Tibial artery (tissue), 4 donors: ENCODE results near the gene SLC39A11.

ENCODE experiments used
- DNase-seq, 2 donors: peaks; one replicate each; pipeline ENCODE4 v3.0.0-alpha.2; 2019
- H3K27ac ChIP-seq, 2 donors: fragments of 200-600 bp; sonication (generic) in 1 of 2; 1 replicate in 1 of 2; 2 replicates in 1 of 2; pipeline ENCODE4 v1.5.1; 2018 to 2019; ENCODE audit warnings: mild to moderate bottlenecking in 1 of 2
- H3K27me3 ChIP-seq, 2 donors: fragments of 200-600 bp; sonication (generic) in 1 of 2; one replicate each; pipeline versions ENCODE4 v1.5.1 to v1.6.0; 2016 to 2019
- H3K36me3 ChIP-seq, 3 donors: fragments of 200-600 bp; sonication (generic) in 2 of 3; one replicate each; pipeline ENCODE4 v1.5.1; 2016 to 2019; ENCODE audit warnings: mild to moderate bottlenecking in 2 of 3
- H3K4me1 ChIP-seq, 4 donors: fragments of 200-600 bp; sonication (generic) in 2 of 4; 1 replicate in 3 of 4; 2 replicates in 1 of 4; pipeline ENCODE4 v1.5.1; 2016 to 2019
- H3K4me3 ChIP-seq, 2 donors: fragments of 200-600 bp; sonication (generic) in 1 of 2; 1 replicate in 1 of 2; 2 replicates in 1 of 2; pipeline ENCODE4 v1.5.1; 2018 to 2019; ENCODE audit warnings: mild to moderate bottlenecking in 2 of 2
- H3K9me3 ChIP-seq, 3 donors: fragments of 200-600 bp; sonication (generic) in 1 of 3; one replicate each; pipeline ENCODE4 v1.5.1; 2016 to 2019
- CTCF ChIP-seq, 2 experiments: fragments of 200-600 bp in 1 of 2; fragments of 450-650 bp in 1 of 2; IDR thresholded peaks; one replicate each; pipeline ENCODE4 v1.5.1; 2017 to 2019; ENCODE audit warnings: antibody characterized with exemption in 2 of 2, mild to moderate bottlenecking in 1 of 2, moderate library complexity in 1 of 2
- intact Hi-C: fragments of 100-400 bp; cut with DNase I; formaldehyde crosslinking; loops from one replicate; pipeline ENCODE4 v1.15.0; 2023; ENCODE audit warnings: low total_unique reads

The SLC39A11 gene

DNA sequence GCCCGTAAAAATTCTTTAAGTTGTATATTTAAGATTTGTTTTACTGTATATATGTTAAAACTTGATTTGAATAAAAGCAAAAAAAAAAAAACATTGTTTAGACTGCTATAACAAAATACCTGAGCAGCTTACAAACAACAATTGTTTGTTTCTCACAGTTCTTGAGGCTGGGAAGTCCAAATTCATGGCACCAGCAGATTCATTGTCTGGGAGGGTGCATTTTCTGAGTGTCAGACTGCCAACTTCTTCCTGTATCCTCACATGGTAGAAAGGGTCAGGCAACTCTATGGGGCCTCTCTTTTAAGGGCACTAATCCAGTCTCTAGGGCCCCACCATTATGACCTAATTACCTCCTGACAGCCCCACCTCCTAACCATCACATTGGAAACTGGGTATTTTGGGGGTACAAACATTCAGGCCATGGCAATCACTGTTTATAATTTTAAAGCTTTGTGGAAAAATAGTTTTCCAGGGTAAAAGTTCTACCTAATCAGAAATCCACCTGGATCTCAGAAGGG is 281.4 kb downstream of the SLC39A11 start:
- Histone ChIP-seq H3K4me3 (no peak overlapping the region), H3K27ac (no peak overlapping the region), H3K4me1 (no peaks in the 10 kb centered on the region), H3K9me3 (peaks cover 0 to 11% (median 8%) of the 10 kb centered on the region in 3 donors), H3K36me3 (peaks cover 12 to 26% (median 22%) of the 10 kb centered on the region in 3 donors), H3K27me3 (no peaks in the 10 kb centered on the region)
- DNase-seq = no peak
- intact Hi-C loops = no loop called here
- no peak for TF ChIP-seq CTCF (IDR thresholded peaks at IDR 0.05)

DNA sequence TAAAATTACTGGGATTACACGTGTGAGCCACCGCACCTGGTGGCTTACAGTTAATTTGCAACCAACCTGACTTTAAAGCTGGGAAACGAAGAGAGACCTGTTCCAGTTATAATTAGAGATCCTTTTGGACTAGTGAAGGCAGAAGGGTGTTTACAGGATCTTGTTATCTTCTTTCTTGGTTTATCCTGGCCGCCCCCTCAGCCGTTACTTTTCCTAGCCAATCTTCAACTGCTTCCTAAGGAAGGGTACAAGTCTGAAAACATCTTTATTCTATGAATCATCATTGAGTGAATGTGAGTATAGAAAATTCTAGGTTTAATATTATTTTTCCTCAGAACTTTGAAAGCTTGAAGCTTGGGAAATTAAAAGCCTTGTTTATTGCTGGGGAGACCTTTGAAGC is 286.5 kb downstream of the SLC39A11 start:
- no peak for TF ChIP-seq CTCF (IDR thresholded peaks at IDR 0.05)
- DNase-seq = no peak
- no peaks in the 10 kb centered on the region for H3K27me3 ChIP-seq
- H3K36me3 ChIP-seq = peaks cover 7 to 15% (median 12%) of the 10 kb centered on the region in 3 donors
- H3K4me1 ChIP-seq = no peaks in the 10 kb centered on the region
- peaks cover 0 to 5% (median 4%) of the 10 kb centered on the region in 3 donors for H3K9me3 ChIP-seq
- H3K27ac ChIP-seq = no peak overlapping the region
- no peak overlapping the region for H3K4me3 ChIP-seq
- intact Hi-C loops = no loop called here

- TF ChIP-seq CTCF (IDR thresholded peaks at IDR 0.05) = no peak
- Histone ChIP-seq H3K9me3 (peaks cover 0 to 12% (median 0%) of the 10 kb centered on the region in 3 donors), H3K27me3 (no peaks in the 10 kb centered on the region), H3K4me1 (no peaks in the 10 kb centered on the region), H3K36me3 (peaks cover 7 to 10% (median 9%) of the 10 kb centered on the region in 3 donors), H3K4me3 (no peak overlapping the region), H3K27ac (no peak overlapping the region)
- intact Hi-C loops = no loop called here
- no peak for DNase-seq
Observed at GRCh38 chr17:72804949-72805707, 287.4 kb downstream of the SLC39A11 start.

DNA sequence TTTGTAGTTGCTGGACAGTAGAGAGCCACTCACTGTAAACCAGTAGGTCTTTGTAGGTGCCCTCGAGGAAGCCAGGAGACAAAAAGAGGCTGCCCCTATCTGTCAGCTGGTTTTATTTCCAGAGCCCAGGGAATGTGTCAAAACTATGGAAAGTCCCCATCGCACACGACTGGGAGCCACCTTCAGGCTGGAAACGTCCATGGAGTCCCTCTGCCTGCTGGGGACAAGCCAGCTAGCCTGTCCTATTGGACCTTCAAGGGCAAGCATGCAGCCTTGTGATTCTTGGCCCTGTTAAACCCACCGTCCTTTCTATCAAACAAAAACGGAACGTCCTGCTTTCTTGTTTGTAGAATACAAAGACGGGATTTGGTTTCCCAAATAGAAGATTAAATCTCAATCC is 289.8 kb downstream of the SLC39A11 start:
- DNase-seq = no peak
- no peaks in the 10 kb centered on the region for H3K27me3 ChIP-seq
- TF ChIP-seq CTCF (IDR thresholded peaks at IDR 0.05) = no peak
- intact Hi-C loops = no loop called here
- no peak overlapping the region for H3K4me3 ChIP-seq
- peaks cover 7 to 9% (median 7%) of the 10 kb centered on the region in 3 donors for H3K36me3 ChIP-seq
- no peaks in the 10 kb centered on the region for H3K4me1 ChIP-seq
- peaks cover 4 to 30% (median 5%) of the 10 kb centered on the region in 3 donors for H3K9me3 ChIP-seq
- no peak overlapping the region for H3K27ac ChIP-seq

DNA sequence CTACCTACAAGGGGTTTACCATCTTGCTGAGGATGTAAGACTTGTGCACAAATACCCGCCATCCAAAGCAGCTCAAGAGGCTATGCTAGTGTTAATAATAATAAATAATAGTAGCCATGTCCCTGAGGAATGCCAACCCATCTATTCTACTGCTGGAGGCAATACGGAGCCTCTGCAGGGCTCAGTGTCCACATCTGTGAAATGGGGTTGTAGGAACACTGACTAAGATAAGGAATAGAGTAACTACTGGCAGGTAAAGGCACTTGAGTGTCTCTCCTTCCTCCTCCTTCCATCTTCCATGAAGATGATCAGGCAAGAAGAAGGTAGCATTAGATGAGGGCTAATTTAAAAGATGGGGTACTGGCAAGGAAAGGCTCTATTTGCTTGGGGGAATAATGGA is 295.3 kb downstream of the SLC39A11 start:
- H3K4me1 ChIP-seq = no peaks in the 10 kb centered on the region
- H3K4me3 ChIP-seq = no peak overlapping the region
- no peak overlapping the region for H3K27ac ChIP-seq
- DNase-seq = no peak
- H3K9me3 ChIP-seq = peaks cover 4 to 46% (median 5%) of the 10 kb centered on the region in 3 donors
- peaks cover 9 to 34% (median 17%) of the 10 kb centered on the region in 3 donors for H3K36me3 ChIP-seq
- intact Hi-C loops = no loop called here
- no peaks in the 10 kb centered on the region for H3K27me3 ChIP-seq
- TF ChIP-seq CTCF (IDR thresholded peaks at IDR 0.05) = no peak
